NCI-H2107 treated with DMSO at 0.1 percent for 48 hours (cell line): ENCODE measurements around the gene PLEKHG4B.

ENCODE experiments used
- DNase-seq: peaks from one replicate; lab custom pipeline; 2025; ENCODE audit not compliant: unreplicated experiment; lab: John Stamatoyannopoulos, UW

The PLEKHG4B gene

GRCh38 chr5:128446-128845, 36.5 kb downstream of the PLEKHG4B start:
- no peak for DNase-seq

GRCh38 chr5:129148-129547, 37.2 kb downstream of the PLEKHG4B start:
- DNase-seq = no peak

GRCh38 chr5:129820-130219, 37.9 kb downstream of the PLEKHG4B start:
- DNase-seq = no peak

GRCh38 chr5:130601-131131, 38.7 kb downstream of the PLEKHG4B start:
- DNase-seq = no peak

GRCh38 chr5:136901-137300, 44.9 kb downstream of the PLEKHG4B start:
- no peak for DNase-seq

GRCh38 chr5:137741-138140, 45.8 kb downstream of the PLEKHG4B start:
- DNase-seq = no peak

- DNase-seq = no peak
Observed at GRCh38 chr5:138936-139335, 47.0 kb downstream of the PLEKHG4B start.

- DNase-seq = no peak
Observed at GRCh38 chr5:139579-140442, 47.8 kb downstream of the PLEKHG4B start.

- no peak for DNase-seq
Observed at GRCh38 chr5:140443-140829, 48.5 kb downstream of the PLEKHG4B start.

- no peak for DNase-seq
Observed at GRCh38 chr5:141211-141610, 49.2 kb downstream of the PLEKHG4B start.

- DNase-seq = no peak
Observed at GRCh38 chr5:141761-142160, 49.8 kb downstream of the PLEKHG4B start.

- DNase-seq = no peak
Observed at GRCh38 chr5:142246-142810, 50.4 kb downstream of the PLEKHG4B start.

- DNase-seq = no peak
Observed at GRCh38 chr5:143041-143440, 51.1 kb downstream of the PLEKHG4B start.

GRCh38 chr5:144941-145340, 53.0 kb downstream of the PLEKHG4B start:
- DNase-seq = no peak

- DNase-seq = no peak
Observed at GRCh38 chr5:145585-146323, 53.8 kb downstream of the PLEKHG4B start.

- DNase-seq = no peak
Observed at GRCh38 chr5:147751-148150, 55.8 kb downstream of the PLEKHG4B start.

- DNase-seq = no peak
Observed at GRCh38 chr5:149745-150485, 57.9 kb downstream of the PLEKHG4B start.

- DNase-seq = no peak
Observed at GRCh38 chr5:150746-151145, 58.8 kb downstream of the PLEKHG4B start.

- no peak for DNase-seq
Observed at GRCh38 chr5:152077-152476, 60.1 kb downstream of the PLEKHG4B start.

- DNase-seq = no peak
Observed at GRCh38 chr5:153256-153655, 61.3 kb downstream of the PLEKHG4B start.

GRCh38 chr5:154236-154635, 62.3 kb downstream of the PLEKHG4B start:
- DNase-seq = no peak
